ENCODE measurements around the gene NUDT3.

- TF ChIP-seq CTCF (IDR thresholded peaks at IDR 0.05) (no peak), POLR2A (IDR thresholded peaks at IDR 0.05) (peak; percentile 73 to 75)
Measured at GRCh38 chr6:34425498-34426410, 33.3 kb upstream of the NUDT3 start, which contains the start of gene RPS10.
